Measurements from ENCODE around the gene PODXL.
A peak's percentile ranks its signal among the peaks of the same experiment; 100 is the strongest.

Gene PODXL

DNA sequence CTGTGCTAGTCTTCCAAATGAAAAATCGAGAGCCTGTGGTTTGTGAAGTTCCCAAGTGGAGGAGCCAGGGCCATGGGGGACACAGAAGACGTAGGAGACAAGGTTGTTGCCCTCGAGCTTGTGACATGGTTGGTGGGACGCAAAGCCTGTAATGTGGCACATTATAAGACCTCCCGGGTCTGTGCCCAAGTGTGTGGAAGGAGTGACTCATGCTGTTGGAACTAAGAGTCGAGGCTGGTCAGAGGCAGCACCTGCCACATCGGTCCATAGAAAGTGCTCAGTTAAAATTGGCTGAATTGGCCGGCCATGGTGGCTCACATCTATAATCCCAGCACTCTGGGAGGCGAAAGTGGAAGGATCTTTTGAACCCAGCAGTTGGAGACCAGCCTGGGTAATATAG lies 27.0 kb upstream of the PODXL start:
- TF ChIP-seq GATA2 (IDR thresholded peaks at IDR 0.05; ENCODE audit: low read depth, low read length) (no peak), GATA3 (IDR thresholded peaks at IDR 0.05; ENCODE audit: low read depth, low read length) (no peak)

- no peak for TF ChIP-seq GATA3 (IDR thresholded peaks at IDR 0.05; ENCODE audit: low read depth, low read length)
- no peak for TF ChIP-seq GATA2 (IDR thresholded peaks at IDR 0.05; ENCODE audit: low read depth, low read length)
Measured at GRCh38 chr7:131581241-131582051, 25.0 kb upstream of the PODXL start.

GRCh38 chr7:131578602-131579001 lies 22.2 kb upstream of the PODXL start:
- TF ChIP-seq GATA2 (IDR thresholded peaks at IDR 0.05; ENCODE audit: low read depth, low read length) (no peak), GATA3 (IDR thresholded peaks at IDR 0.05; ENCODE audit: low read depth, low read length) (no peak)

DNA sequence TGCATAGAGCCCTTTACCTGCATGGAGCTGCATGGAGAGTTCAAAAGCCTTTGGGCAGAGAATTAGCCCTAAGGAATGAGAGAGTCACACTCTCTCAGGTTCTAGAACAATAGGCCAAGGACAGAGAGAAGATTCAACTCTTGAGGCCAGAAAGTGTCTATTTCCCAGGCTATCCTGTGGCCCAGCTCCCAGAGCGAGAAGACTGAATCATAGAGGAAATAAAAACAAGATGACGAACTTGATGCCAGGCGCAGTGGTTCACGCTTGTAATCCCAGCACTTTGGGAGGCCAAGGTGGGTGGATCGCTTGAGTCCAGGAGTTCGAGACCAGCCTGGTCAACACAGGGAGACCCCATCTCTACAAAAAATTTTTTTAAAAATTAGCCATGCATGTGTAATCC lies 18.3 kb upstream of the PODXL start:
- TF ChIP-seq GATA3 (IDR thresholded peaks at IDR 0.05; ENCODE audit: low read depth, low read length) (no peak), GATA2 (IDR thresholded peaks at IDR 0.05; ENCODE audit: low read depth, low read length) (no peak)

GRCh38 chr7:131570401-131570800 lies 14.0 kb upstream of the PODXL start:
- no peak for TF ChIP-seq GATA3 (IDR thresholded peaks at IDR 0.05; ENCODE audit: low read depth, low read length)

GRCh38 chr7:131568970-131569369 lies 12.5 kb upstream of the PODXL start:
- no peak for TF ChIP-seq GATA2 (IDR thresholded peaks at IDR 0.05; ENCODE audit: low read depth, low read length)
- TF ChIP-seq GATA3 (IDR thresholded peaks at IDR 0.05; ENCODE audit: low read depth, low read length): no peak

DNA sequence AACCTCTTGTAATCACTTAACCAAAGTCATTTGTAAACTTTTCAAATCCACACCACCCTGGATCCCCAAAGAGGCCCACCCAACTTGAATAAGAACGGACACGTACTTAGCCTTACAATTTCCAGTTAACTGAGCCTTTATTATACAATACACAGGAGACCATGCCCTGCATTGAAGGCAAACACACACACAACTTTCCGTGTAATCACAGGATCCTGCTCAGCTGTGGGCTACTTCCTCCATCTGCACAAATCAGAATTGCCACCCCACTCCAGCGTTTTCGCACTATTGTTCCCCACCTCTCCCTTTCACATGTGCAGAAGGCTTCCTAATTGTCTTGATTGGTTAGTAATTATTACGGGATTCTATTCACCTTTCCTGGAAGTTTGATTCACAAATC lies 12.1 kb upstream of the PODXL start:
- TF ChIP-seq GATA3 (IDR thresholded peaks at IDR 0.05; ENCODE audit: low read depth, low read length): no peak
- no peak for TF ChIP-seq GATA2 (IDR thresholded peaks at IDR 0.05; ENCODE audit: low read depth, low read length)

GRCh38 chr7:131564640-131565039 lies 8.2 kb upstream of the PODXL start:
- TF ChIP-seq GATA3 (IDR thresholded peaks at IDR 0.05; ENCODE audit: low read depth, low read length) (no peak), GATA2 (IDR thresholded peaks at IDR 0.05; ENCODE audit: low read depth, low read length) (no peak)

GRCh38 chr7:131563918-131564317 lies 7.5 kb upstream of the PODXL start:
- TF ChIP-seq GATA2 (IDR thresholded peaks at IDR 0.05; ENCODE audit: low read depth, low read length) (no peak), GATA3 (IDR thresholded peaks at IDR 0.05; ENCODE audit: low read depth, low read length) (no peak)

DNA sequence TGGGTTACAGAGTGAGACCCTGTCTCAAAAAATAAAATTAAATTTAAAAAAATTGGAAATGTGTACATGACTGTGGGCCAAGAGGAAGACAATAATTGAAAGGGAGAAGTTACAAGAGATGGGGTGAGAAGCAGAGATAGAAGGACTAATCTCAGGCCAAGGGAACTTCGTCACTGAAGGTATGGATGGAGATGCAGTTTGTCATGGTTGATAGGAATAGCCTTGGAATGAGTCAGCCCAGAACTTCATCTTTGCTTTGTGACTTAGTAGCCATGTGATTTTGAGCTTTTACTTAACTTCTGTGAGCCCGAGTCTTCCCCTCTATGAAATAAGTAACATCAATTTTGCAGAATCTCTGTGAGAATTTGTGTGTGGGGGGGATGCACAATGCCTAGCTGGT lies 6.5 kb upstream of the PODXL start:
- TF ChIP-seq GATA3 (IDR thresholded peaks at IDR 0.05; ENCODE audit: low read depth, low read length): no peak
- TF ChIP-seq GATA2 (IDR thresholded peaks at IDR 0.05; ENCODE audit: low read depth, low read length): no peak

DNA sequence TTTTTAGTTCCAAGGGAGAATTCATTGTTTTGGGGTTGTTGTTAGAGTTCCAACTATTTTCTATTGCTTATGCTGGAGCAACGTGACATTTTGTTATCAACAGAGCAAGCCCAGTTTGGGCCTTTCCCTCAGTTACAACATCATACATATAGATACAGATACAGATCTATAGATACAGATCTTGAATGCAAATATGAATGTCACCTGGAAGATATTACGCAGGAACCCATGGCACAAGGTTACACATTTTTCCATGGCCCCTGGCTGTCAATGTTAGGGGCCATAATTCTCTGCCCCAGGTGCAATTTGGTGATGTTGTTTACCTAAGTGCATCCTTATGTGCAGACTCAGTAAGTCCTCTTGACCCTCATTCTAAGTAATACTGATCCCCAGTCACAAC lies 3.6 kb upstream of the PODXL start:
- no peak for TF ChIP-seq GATA3 (IDR thresholded peaks at IDR 0.05; ENCODE audit: low read depth, low read length)
- no peak for TF ChIP-seq GATA2 (IDR thresholded peaks at IDR 0.05; ENCODE audit: low read depth, low read length)

- TF ChIP-seq GATA2 (IDR thresholded peaks at IDR 0.05; ENCODE audit: low read depth, low read length): peak; percentile 78
- no peak for TF ChIP-seq GATA3 (IDR thresholded peaks at IDR 0.05; ENCODE audit: low read depth, low read length)
Measured at GRCh38 chr7:131557652-131558385, 1.4 kb upstream of the PODXL start.

GRCh38 chr7:131556909-131557651 lies 652 bp upstream of the PODXL start:
- TF ChIP-seq GATA2 (IDR thresholded peaks at IDR 0.05; ENCODE audit: low read depth, low read length) (peak; percentile 12; the same call in 1 of the 2 replicates), GATA3 (IDR thresholded peaks at IDR 0.05; ENCODE audit: low read depth, low read length) (no peak)

DNA sequence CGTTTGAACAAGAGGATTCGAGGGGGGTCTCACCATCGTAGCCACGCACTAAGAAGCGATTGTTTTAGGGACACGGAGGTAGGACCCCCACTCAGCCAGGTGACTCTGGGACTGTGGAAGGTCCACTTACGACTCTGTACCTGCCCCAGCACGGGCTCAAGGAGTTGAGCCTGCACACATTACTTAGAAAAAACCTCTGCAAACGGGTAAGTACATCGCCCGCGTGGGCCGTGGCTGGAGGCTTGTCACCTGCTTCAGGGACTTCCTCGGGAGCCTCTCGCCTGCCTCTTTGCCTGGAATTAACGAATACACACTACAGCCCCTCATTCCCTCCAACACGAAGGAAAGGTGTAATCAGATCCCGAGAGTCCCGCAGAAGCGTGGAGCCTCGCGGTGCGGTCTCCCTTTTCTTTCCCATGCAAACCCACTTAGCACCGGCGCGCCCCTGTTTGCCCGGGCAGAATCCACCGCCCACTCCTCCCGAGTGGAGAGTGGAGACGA lies 826 bp downstream of the PODXL start:
- TF ChIP-seq GATA2 (IDR thresholded peaks at IDR 0.05; ENCODE audit: low read depth, low read length): no peak
